K562 (cell line): ENCODE data around the gene BCAS2. TPM values are rescaled to one million over a fixed set of nuclear protein-coding genes. Genes with fewer than 3 reads are reported as not detected.

ENCODE experiments used
- ARID3B ChIP-seq: fragments of 250-450 bp; sonication (Bioruptor Pico); IDR thresholded peaks from 2 replicates; pipeline ENCODE4 v1.4.0; 2020; ENCODE audit warnings: borderline replicate concordance
- ASH1L ChIP-seq: fragments of 450-650 bp; IDR thresholded peaks from 2 replicates; pipeline ENCODE4 v1.6.1; 2018; ENCODE audit warnings: borderline replicate concordance, mild to moderate bottlenecking, low read depth; ENCODE audit not compliant: partially characterized antibody
- GATAD2A ChIP-seq: fragments of 450-650 bp; IDR thresholded peaks from 2 replicates; pipeline ENCODE4 v1.6.1; 2017
- HLTF ChIP-seq: fragments of 450-650 bp; IDR thresholded peaks from 2 replicates; pipeline ENCODE4 v1.6.1; 2016
- HNRNPK ChIP-seq: fragments of 200-400 bp; formaldehyde crosslinking; IDR thresholded peaks from one replicate; pipeline ENCODE4 v1.6.1; 2018; ENCODE audit warnings: mild to moderate bottlenecking, low read depth, low read length; ENCODE audit not compliant: poor library complexity, severe bottlenecking
- LEF1 ChIP-seq: fragments of 450-650 bp; IDR thresholded peaks from 2 replicates; pipeline ENCODE4 v1.6.1; 2016; ENCODE audit warnings: mild to moderate bottlenecking
- PRDM10 ChIP-seq: fragments of 450-650 bp; IDR thresholded peaks from 2 replicates; pipeline ENCODE4 v1.6.1; 2018; ENCODE audit not compliant: partially characterized antibody
- RAD51 ChIP-seq: fragments of 450-650 bp; IDR thresholded peaks from 2 replicates; pipeline ENCODE4 v1.7.1; 2016; ENCODE audit warnings: low read depth, mild to moderate bottlenecking, borderline replicate concordance
- RERE ChIP-seq: sonication (generic); formaldehyde crosslinking; IDR thresholded peaks from 2 replicates; pipeline ENCODE4 v1.8.0; 2023; ENCODE audit warnings: missing genetic modification reagents, mild to moderate bottlenecking, borderline replicate concordance
- SMARCE1 ChIP-seq: fragments of 450-650 bp; IDR thresholded peaks from 2 replicates; pipeline ENCODE4 v1.7.1; 2016; ENCODE audit warnings: mild to moderate bottlenecking
- SNAPC5 ChIP-seq: fragments of 250-450 bp; sonication (Bioruptor Pico); IDR thresholded peaks from 2 replicates; pipeline ENCODE4 v1.8.0; 2021; ENCODE audit warnings: moderate library complexity, mild to moderate bottlenecking, inconsistent platforms
- ZNF253 ChIP-seq: fragments of 250-450 bp; sonication (Bioruptor Pico); conservative IDR thresholded peaks from 2 replicates; pipeline ENCODE4 v1.6.1; 2021; ENCODE audit warnings: mild to moderate bottlenecking
- polyA plus RNA-seq, 8 experiments: library from polyadenylated mRNA; depleted of rRNA in 4 of 8; stranded (reverse) in 5 of 8; unstranded in 3 of 8; fragments of >200 nt; fragmentation: Nextera tagmentation in 2 of 8; fragmentation: Illumina TruSeq in 1 of 8; extraction: Ambion mirVana in 2 of 8; extraction: Trizol in 1 of 8; gene quantifications; 2 replicates each; pipeline versions ENCODE4 v1.2.1 to v1.2.3, GENCODE V29; 2011 to 2014; ENCODE audit warnings: inconsistent platforms in 1 of 8, missing spikeins in 1 of 8
- total RNA-seq, 7 experiments: library from RNA; depleted of rRNA in 6 of 7; stranded (reverse); fragments of >200 nt in 6 of 7; fragmentation: Illumina TruSeq in 2 of 7; extraction: Trizol in 2 of 7; gene quantifications; 2 replicates each; pipeline versions ENCODE4 v1.2.1 to v1.2.3, GENCODE V29; 2011 to 2021; ENCODE audit warnings: low replicate concordance in 1 of 7
- TF ChIP-seq, protein P1 (sequence below): sonication (generic); formaldehyde crosslinking; IDR thresholded peaks from 2 replicates; pipeline ENCODE4 v1.8.1; 2022; ENCODE audit warnings: missing genetic modification reagents

BCAS2 gene
- total and polyA plus RNA-seq, 9 of the 15 experiments (the other 6 are each of a cell fraction or from before 2014, with no cell fraction given), result 59.3 to 183 (median 81.1) TPM

- no peak for TF ChIP-seq ASH1L
- TF ChIP-seq LEF1, result no peak
- TF ChIP-seq GATAD2A, result no peak
- TF ChIP-seq PRDM10, result no peak
- TF ChIP-seq, protein P1, sequence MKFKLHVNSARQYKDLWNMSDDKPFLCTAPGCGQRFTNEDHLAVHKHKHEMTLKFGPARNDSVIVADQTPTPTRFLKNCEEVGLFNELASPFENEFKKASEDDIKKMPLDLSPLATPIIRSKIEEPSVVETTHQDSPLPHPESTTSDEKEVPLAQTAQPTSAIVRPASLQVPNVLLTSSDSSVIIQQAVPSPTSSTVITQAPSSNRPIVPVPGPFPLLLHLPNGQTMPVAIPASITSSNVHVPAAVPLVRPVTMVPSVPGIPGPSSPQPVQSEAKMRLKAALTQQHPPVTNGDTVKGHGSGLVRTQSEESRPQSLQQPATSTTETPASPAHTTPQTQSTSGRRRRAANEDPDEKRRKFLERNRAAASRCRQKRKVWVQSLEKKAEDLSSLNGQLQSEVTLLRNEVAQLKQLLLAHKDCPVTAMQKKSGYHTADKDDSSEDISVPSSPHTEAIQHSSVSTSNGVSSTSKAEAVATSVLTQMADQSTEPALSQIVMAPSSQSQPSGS (CRISPR knock-in tag), result no peak
- no peak for TF ChIP-seq RERE (CRISPR knock-in tag)
- no peak for TF ChIP-seq ZNF253 (CRISPR knock-in tag)
- TF ChIP-seq SMARCE1, result peak; percentile 19; the same call in 1 of the 2 replicates
- no peak for TF ChIP-seq RAD51
- no peak for TF ChIP-seq ARID3B (CRISPR knock-in tag)
- TF ChIP-seq HLTF, result peak; percentile 56; the same call in 1 of the 2 replicates
- TF ChIP-seq HNRNPK, result no peak
- no peak for TF ChIP-seq SNAPC5 (CRISPR knock-in tag)
These were observed at the start of gene BCAS2 (continued) for GRCh38 chr1:114581335-114582287.
